ENCODE data around the gene TRPC4AP.

Gene TRPC4AP

DNA sequence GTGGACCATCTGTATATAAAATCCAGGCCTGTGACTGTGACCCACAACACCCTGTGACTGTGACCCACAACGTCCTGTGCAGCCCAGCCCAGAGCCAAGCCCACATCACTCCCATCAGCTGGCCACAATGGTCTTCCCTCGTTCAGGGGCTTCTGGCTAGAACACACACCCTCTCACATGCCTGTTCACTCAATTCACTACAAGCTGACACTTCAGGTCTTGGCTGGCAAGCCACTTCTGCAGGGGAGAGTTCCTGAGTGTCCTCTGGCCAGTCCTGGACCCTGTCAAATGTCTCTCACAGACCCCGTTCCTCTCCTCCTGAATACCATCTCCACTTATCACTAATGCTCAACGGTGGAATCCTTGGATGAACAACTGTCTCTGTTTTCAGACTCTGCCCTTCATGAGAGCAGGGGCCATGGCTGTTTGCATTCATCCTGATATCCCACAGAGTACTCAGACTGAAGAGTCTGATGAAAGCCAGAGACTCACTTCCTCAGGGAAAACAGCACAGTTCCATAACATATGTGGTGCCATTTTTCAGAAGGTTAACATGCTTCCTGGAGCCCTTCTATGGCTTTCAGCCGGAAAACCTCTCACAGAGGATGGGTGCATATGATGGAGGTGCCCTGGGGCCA, 80.9 kb downstream of the TRPC4AP start:
- no peak for DNase-seq

DNA sequence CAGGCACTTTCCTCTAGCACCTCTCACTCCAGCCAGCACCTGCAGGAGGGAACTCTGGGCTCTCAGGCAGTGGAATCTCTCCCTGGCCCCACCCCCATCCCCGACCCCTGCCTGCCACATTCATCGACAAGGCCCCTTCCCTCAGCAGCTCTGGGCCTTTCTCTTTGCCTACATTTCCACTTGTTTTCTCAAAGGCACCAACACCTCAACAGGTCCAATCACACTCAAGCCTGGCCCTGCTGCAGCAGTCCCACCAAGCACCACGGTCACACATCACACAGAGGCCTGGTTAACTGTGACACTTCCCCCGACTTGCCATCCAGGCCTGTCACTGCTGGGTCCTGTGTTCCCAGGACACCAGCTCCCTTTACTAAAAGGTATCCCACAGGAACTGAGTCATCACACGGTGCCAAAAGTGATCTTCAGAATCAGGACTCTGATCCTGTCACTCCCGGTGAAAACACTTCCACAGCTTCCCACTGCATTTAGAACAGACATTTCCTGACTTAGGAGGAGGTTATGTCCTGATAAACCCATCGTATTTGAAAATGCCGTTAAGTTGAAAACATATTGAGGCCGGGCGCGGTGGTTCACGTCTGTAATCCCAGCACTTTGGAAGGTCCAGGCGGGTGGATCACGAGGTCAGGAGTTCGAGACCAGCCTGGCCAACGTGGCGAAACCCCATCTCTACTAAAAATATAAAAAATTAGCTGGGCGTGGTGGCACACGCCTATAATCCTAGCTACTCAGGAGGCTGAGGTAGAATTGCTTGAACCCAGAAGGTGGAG, 82.0 kb downstream of the TRPC4AP start:
- DNase-seq = no peak

DNA sequence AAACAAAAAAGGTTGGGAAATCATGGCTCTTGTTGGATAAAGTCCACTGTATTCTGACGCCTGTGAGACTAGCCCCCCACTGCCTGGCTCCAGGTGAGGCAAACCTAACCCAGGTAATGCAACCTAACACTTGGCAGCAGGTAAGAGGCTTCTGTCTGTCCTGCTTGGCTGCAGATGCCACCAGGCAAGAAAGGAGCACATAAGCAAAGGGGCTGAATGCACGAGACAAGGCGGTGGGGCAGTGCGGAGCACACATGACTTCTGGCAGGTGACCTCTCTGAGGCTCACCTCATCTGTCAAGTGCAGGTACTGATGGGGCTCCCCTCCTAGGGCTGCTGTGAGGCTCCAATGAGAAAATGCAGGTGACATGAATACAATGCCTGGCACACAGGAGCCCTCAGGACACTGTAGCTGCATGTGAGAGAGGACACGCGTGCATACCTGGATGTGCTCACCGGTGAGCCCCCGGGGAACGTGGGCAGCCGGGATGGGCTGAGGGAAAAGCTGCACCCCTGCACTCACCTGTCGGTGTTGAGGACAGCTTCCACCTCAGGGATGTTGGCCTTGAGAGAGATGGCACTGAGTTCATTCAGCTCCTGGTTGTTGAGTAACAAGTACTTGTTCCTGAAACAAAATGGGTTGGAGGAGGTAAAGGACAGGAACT, 82.8 kb downstream of the TRPC4AP start:
- DNase-seq = no peak

DNA sequence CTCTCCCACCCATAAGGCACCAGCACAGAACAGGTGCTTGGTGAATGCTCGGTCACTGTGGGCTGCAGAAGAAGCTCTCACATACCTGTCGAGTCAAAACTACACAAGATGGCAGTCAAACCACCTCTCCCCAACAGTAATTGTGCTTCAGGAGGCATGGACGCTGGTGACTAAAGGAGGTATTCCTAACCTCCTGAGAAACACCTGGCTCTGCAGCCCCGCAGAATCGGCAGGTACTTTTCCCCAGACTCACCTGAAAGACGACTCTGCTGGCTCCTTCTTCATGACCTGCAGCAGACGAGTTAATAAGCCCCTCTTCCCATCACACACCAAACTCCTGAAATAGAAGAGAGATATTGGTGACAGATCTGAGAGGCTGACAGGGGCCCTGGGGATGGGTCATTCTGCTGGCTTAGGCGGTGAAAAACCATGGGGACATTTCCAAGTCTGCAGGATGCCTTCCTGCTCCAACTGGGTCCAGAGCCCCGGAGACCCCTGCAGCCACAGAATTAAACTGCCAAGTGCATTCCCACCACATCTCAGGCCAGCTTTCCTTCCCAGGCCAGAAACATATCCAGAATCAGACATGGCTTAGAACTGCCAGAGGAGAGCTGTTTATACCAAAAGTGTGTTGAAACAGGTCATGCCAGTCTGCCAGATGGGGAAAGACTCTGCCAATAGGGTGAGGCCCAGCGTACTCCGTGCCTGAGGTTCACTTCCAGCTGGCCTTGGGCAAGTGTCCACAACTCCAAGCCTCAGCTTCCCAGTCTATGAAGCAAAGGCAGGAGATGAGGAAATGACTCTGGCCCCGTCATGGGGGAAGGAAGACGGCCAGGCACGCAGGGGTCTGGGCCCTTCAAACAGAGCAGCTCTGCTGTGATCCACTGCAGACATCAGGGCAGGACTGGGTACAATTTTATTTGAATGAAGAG, 83.9 kb downstream of the TRPC4AP start:
- no peak for DNase-seq

DNA sequence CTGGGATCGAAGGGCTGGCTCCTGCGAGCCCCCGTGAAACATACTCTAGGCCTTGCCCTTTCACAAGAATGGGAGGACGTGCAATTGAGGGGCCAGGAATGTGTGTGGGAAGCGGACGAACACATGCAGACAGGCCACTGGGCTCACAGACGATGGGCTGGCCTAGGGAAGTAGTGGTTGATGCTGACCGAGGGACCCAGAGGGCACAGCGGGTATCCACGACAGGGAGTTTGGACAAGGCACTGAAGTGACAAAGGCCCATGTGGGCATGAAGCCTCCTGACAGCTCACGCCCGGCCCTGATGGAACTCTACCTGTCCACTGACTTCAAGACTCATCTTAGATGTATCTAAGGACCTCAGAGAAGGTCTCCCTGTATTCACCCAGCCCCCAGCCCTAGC, 84.7 kb downstream of the TRPC4AP start:
- no peak for DNase-seq

DNA sequence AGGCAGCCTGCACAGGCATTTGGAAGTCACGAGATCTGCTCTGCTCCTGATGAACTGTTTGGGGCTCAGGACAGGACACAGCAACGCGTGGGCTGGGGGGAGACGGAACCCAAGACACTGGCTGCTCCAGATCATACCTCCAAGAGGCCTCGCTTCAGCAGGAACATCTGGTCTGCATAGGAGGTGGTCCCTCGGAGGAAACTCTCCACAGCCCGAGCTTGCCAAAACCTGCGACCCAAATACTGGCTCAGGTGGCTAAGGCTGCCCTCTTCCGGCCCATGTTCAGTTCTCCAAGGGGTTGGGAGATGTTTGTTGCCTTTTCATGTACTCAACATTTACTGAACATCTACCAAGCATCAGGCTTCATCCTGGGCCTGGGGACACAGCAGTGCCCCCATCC, 85.2 kb downstream of the TRPC4AP start:
- no peak for DNase-seq

DNA sequence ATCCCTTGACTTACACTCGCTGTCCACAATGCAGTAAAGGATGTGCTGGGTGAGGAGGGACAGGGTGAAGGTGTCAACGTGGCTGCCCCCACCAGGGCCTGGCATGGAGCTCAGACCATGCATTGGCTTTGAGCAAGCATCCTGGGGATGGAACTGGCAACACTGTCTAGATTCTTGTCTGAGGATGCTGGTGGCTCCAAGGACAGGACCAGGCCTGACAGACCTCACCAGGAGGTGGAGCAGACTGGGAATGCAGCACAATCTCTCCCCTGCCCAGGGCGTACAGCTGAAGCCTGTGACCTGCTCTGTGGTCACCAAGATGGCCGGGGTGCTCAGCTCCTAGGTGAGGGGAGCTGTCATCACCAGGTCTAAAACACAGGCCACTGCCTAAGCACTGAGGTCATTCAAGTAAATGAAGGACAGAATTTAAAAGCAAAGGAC, 86.1 kb downstream of the TRPC4AP start:
- DNase-seq = no peak

DNA sequence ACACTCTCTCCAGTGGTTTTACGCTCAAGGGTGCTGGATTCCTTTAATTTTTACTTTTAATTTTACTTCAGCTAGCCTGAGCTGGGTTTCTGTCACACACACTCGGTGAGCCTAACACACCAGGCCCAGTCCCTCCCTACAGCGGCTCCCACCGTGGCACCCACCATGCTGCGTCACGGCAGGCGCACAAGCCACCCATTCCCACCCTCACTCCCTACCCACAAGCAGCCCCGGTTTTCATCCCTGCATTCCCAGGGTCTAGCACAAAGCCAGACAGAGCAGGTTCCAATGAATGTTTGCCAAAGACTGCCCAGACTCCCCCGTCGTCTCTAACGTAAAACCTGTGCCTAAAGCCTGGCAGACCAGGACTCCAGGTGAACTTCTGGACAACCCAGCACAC, 86.6 kb downstream of the TRPC4AP start:
- DNase-seq = no peak

DNA sequence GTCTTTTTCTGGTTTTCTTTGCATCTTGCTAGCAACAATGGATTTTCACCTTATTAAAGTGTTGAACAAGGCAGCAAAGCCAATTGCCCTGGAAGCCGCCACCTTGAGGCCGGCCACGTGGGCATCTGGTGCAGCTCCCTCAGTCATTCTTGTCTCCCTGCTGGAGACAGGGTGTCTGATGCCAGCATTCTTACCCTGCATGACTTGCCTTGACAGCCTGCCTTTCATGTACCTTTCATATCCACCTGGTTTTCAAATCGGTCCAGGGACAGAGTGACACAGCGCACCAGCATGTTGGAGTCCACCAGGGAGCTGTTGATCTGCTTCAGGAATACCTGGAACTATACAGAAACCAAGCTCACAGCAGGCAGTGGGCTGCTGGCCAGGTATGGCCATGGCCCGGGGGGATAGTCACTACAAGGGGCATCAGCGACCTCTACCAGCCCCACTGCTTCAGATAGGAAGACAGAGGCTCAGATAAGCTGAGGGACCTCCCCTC, 87.1 kb downstream of the TRPC4AP start:
- DNase-seq = no peak

DNA sequence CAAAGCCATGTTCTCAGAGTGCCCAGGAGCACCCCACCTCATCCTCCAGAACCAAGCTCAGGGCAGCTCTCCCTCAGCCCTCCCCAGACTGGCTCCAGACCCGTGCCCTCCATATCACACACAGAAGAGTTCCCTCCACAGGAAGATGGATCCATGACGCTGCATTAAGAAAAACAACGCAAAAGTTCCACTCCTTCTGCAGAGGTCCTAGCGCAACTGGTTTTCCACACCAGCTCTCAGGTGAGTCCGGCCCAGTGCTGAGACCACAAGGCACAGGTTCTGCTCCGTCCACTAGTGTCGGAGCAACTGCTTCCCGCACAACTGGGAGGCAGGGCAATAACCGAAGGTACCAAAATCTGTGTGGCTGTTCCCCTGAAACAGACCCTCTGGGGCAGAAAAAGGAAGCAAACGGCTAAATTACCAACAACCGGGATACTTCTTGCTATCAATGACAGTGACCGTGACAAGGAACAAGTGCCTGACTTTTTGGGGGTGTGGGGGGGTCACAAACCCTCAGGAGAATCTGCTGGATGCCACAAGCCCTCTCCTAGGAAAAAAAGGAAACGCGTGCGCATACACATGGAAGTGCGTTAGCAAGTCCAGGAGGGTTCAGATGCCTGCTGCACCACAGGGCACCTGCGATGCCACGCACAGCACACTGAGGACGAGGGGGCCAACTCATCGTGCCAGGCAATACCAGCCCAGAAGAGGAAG, 87.7 kb downstream of the TRPC4AP start:
- no peak for DNase-seq

DNA sequence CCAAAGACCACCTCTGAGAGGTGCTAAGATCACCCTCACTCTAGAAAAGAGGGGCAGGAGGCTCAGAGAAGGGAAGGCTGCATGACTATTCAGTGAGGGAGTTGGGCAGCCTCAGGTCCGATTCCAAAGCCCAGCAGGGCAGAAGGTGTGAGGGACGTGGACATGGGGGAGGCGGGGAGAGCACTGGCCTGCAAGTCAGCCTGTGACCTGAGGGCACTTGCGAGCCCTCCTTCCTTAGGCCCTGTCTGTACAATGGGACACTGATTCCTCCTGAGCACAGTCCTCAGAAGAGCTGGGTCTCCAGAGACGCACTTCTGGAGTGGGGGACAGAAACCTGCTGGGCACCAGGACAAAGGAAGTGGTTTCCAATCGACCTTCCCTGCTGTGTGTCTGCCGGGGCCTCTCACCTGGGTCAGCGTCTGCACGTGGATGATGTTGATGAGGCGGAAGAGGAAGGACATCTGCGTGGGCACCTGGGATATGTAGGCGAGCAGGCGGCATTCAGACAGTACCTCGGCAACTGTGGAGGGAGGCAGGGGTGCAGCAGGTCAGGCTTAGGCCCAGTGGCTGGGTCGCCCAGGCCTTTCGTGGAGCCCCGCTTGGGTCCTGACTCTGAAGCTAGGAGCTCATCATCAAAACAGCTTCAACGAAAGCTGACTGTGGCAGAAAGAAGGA, 88.4 kb downstream of the TRPC4AP start:
- no peak for DNase-seq

DNA sequence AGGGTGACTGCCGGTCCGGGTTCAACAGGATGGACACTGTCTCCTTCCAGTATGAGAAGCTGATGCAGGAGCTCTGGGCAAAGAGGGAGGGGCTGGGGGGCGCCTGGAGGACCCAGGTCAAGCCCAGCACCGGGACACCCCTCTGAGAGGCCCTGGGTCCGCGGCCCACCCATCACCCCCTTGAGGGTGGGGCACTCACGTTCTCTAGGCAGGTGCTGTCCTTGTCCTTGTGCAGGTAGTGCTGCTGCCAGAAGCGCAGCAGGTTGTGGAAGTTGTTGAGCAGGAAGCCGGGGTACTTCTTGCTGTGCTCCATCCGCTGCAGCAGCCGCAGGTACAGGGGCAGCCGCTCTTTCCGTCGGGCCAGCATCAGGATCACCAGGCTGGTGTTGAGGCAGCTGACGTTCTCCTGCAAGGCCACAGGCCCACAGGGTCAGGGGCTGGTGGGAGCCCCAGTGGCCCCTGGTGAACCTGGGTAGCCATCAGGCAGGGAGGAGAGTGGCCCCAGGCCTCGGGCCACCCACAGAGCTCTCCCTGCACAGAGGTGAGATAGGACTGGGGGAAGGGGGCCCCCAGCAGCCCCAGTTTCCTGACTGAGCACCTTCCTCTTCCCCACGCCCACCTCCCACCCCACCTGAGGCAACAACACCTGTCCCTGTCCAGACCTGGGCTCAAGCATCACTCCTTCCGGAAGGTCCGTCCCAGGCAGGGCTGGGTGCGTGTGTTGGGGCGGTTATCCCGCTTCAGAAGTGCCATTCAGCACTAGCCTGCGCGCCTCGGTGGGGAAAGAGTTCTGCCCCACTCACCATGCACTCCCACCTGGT, 89.2 kb downstream of the TRPC4AP start:
- no peak for DNase-seq

DNA sequence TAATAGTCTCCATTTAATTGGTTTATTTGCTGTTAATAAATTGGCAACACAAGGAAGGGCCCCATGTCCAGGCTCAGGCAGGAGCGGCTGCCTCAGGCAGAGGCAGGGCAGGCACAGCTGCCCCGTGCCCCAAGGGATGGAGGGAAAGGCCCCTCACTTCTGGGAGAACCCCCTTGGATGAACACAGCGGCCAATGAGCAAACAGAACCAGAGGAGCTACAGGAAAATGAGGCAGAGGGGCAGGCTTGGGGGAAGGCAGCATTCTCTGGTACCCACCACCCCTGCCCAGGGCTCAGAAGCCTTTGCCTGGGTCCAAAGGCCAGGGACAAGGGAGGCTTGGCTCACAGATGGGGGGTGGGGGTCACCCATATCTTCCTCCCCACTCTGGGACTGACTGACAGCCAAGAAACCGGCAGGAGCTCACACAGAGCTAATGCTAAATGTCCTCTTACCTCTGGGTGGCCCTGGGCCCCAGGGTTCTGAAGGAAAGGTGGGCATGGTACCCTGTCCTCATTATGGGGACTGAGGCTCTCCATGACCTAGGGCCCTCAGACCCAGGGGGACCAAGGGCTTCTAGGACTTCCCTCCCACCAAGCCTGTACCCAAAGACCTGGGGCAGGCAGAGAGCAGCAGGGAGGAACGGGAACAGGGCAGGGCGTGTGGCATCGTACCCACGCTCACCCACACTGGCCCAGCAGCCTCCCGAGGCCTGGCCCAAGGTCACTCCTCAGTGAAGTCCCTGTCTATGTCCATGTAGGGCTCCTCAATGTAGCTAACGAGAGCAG, 90.0 kb downstream of the TRPC4AP start:
- DNase-seq = no peak

DNA sequence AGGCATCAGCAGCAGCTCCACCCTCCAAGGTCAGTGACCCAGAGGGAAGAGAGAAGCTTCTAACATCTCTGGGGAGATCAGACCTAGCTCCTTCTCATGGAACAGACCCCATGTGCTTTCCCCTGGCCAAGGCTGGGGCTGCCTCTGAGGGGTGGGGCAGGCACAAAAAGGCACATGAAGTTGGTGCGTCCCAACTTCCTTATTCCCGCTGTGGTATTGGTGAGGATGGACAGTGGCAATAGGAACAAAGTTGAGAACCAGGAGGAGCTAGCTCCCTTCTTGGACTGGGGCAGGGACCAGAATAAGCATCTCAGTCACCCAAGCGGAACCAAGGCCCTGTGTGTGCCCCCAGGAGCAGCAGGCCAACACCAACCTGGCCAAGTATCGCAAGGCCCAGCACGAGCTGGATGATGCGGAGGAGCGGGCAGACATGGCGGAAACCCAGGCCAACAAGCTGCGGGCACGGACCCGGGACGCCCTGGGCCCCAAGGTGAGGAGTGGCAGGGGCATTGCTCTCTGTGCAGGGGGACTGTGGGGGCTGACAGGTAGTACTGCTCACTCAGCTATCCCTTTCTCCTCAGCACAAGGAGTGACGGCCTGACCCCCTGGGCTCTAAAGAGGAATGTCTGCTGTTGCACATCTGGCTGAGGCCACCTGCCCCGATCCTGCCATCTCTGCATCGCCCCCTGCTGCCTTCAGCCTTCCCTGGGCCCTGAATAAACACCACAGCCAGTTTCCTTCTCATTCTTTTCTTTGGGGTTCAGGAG, 90.8 kb downstream of the TRPC4AP start:
- DNase-seq = no peak

DNA sequence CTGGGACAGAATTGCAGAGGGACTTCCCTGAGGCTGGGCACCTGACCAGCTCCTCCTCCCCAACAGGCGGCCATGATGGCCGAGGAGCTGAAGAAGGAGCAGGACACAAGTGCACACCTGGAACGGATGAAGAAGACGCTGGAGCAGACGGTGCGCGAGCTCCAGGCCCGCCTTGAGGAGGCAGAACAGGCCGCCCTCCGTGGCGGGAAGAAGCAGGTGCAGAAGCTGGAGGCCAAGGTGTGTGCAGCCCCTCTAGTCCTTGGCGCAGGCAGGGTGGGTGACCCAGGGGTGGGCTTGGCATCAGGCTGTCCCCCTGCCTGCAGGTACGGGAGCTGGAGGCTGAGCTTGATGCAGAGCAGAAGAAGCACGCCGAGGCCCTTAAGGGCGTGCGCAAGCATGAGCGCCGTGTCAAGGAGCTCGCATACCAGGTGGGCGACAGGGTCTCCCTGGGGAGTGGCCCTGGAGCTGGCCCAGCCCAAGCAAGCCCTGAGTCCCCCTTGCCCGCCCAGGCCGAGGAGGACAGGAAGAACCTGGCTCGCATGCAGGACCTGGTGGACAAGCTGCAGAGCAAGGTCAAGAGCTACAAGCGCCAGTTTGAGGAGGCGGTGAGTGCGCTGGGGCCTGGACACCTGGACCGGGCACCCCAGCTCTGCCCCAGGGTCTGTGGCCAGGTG, 91.5 kb downstream of the TRPC4AP start:
- DNase-seq = no peak

DNA sequence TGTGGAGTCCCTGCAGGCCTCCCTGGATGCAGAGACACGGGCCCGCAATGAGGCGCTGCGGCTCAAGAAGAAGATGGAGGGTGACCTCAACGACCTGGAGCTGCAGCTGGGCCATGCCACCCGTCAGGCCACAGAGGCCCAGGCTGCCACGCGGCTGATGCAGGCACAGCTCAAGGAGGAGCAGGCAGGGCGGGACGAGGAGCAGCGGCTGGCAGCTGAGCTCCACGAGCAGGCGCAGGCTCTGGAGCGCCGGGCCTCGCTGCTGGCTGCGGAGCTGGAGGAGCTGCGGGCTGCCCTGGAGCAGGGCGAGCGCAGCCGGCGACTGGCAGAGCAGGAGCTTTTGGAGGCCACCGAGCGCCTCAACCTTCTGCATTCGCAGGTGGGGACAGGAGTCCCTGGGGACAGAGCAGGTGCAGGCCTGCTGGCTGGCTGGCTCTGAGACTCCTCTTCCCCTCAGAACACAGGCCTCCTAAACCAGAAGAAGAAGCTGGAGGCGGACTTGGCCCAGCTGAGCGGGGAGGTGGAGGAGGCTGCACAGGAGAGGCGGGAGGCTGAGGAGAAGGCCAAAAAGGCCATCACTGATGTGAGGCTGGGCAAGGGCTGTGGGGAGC, 92.2 kb downstream of the TRPC4AP start:
- DNase-seq = no peak

DNA sequence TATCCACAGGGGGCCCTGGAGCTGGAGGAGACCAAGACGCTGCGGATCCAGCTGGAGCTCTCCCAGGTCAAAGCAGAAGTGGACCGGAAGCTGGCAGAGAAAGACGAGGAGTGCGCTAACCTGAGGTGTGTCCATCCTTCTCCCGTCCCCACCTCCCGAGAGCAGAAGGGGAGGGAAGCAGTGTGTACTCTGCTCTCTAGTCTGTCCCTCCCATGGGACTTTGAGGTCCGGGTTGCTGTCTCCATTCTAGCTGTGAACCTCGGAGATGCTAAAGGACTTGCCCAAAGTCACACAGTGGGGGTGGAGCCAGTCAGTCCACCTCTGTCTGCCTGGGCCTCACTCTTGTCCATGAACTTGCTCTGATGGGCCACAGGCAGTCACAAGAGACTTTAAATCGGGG, 92.8 kb downstream of the TRPC4AP start:
- DNase-seq = no peak

DNA sequence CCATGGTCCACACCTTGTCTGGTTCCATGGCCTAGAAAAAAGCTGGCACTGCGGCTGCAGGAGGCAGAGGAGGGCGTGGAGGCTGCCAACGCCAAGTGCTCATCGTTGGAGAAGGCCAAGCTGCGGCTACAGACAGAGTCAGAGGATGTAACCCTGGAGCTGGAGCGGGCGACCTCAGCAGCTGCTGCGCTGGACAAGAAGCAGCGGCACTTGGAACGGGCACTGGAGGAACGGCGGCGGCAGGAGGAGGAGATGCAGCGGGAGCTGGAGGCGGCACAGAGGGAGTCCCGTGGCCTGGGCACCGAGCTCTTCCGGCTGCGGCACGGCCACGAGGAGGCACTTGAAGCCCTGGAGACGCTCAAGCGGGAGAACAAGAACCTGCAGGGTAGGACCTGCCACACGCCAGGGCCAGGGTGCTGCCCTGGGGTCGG, 93.6 kb downstream of the TRPC4AP start:
- DNase-seq = no peak

All from RPMI8226 (cell line).